IMR-90 (cell line): ENCODE results near the gene PASD1. TPM values are rescaled to one million over a fixed set of nuclear protein-coding genes. Genes with fewer than 3 reads are reported as not detected.

Source experiments
- ATAC-seq: fragments of 200-7000 bp; cut with Tn5 transposase; 2 replicates; pipeline ENCODE4 v1.9.1; 2020; ENCODE audit warnings: low read depth, mild to moderate bottlenecking, moderate library complexity
- BruUV-seq: library from RNA; stranded (reverse); fragments of 400-500 nt; replicated peaks from 2 replicates; lab custom pipeline; 2021; lab: Mats Ljungman, UMichigan
- CTCF ChIA-PET: fragments of 300-600 bp; formaldehyde crosslinking; extraction: SDS; loops from one replicate; lab custom pipeline; 2021; ENCODE audit warnings: antibody characterized with exemption; lab: Yijun Ruan, JAX
- POLR2A ChIA-PET: fragments of 300-600 bp; sonication (Branson Sonifier 250); formaldehyde crosslinking; loops from one replicate; lab custom pipeline; 2022; ENCODE audit warnings: antibody characterized with exemption; ENCODE audit not compliant: unreplicated experiment; lab: Charles Lee
- DNase-seq: peaks from one replicate; pipeline ENCODE4 v3.0.0; 2013
- H2AFZ ChIP-seq: replicated peaks from 2 replicates; pipeline ENCODE3; 2013; ENCODE audit warnings: low read length, mild to moderate bottlenecking; ENCODE audit not compliant: poor library complexity
- H2AK5ac ChIP-seq: 2 replicates; pipeline ENCODE4 v1.6.1; 2013; ENCODE audit warnings: low read depth, low read length, inconsistent platforms
- H2AK9ac ChIP-seq: replicated peaks from 2 replicates; pipeline ENCODE3; 2013; ENCODE audit warnings: mild to moderate bottlenecking, low read depth, low read length, moderate library complexity; ENCODE audit not compliant: poor library complexity
- H2BK120ac ChIP-seq: 2 replicates; pipeline ENCODE4 v1.6.1; 2013; ENCODE audit warnings: low read depth, low read length, inconsistent platforms
- H2BK15ac ChIP-seq: 3 replicates; pipeline ENCODE4 v1.6.1; 2013; ENCODE audit warnings: low read depth, low read length, inconsistent platforms
- H2BK20ac ChIP-seq: 2 replicates; pipeline ENCODE4 v1.6.1; 2013; ENCODE audit warnings: low read depth, mild to moderate bottlenecking, inconsistent platforms, low read length, moderate library complexity
- H2BK5ac ChIP-seq: 2 replicates; pipeline ENCODE4 v1.6.1; 2013; ENCODE audit warnings: mild to moderate bottlenecking, low read depth, low read length, inconsistent platforms; ENCODE audit not compliant: poor library complexity, severe bottlenecking
- H3K14ac ChIP-seq: replicated peaks from 2 replicates; pipeline ENCODE4 v1.6.1; 2013; ENCODE audit warnings: low read depth, low read length, inconsistent platforms
- H3K18ac ChIP-seq: 2 replicates; pipeline ENCODE4 v1.6.1; 2013; ENCODE audit warnings: low read depth, low read length, control low read depth
- H3K23ac ChIP-seq: 2 replicates; pipeline ENCODE4 v1.6.1; 2013; ENCODE audit warnings: low read depth, low read length, inconsistent platforms
- H3K27ac ChIP-seq: 2 replicates; pipeline ENCODE4 v1.5.1; 2013; ENCODE audit warnings: mild to moderate bottlenecking, control low read depth, low read length; ENCODE audit not compliant: insufficient read depth
- H3K27me3 ChIP-seq: 2 replicates; pipeline ENCODE4 v1.6.1; 2013; ENCODE audit warnings: low read length; ENCODE audit not compliant: control insufficient read depth, insufficient read depth
- H3K36me3 ChIP-seq: 2 replicates; pipeline ENCODE4 v1.6.1; 2013; ENCODE audit warnings: low read length, mixed read lengths; ENCODE audit not compliant: control insufficient read depth, insufficient read depth
- H3K4ac ChIP-seq: 2 replicates; pipeline ENCODE4 v1.6.1; 2013; ENCODE audit warnings: low read depth, low read length, inconsistent platforms
- H3K4me1 ChIP-seq: 2 replicates; pipeline ENCODE4 v1.6.1; 2013; ENCODE audit warnings: low read length, mixed read lengths; ENCODE audit not compliant: control insufficient read depth, insufficient read depth
- H3K4me2 ChIP-seq: 2 replicates; pipeline ENCODE4 v1.6.1; 2013; ENCODE audit warnings: low read depth, mild to moderate bottlenecking, control low read depth, low read length, moderate library complexity
- H3K4me3 ChIP-seq: 2 replicates; pipeline ENCODE4 v1.5.1; 2013; ENCODE audit warnings: low read depth, mild to moderate bottlenecking, control low read depth, low read length, moderate library complexity; ENCODE audit not compliant: insufficient read depth
- H3K56ac ChIP-seq: 2 replicates; pipeline ENCODE4 v1.6.1; 2013; ENCODE audit warnings: low read length, inconsistent platforms; ENCODE audit not compliant: insufficient read depth; ENCODE audit errors: extremely low read depth
- H3K79me1 ChIP-seq, 2 experiments: 2 replicates each; pipeline ENCODE4 v1.6.1; 2013; ENCODE audit warnings: low read length in 2 of 2, inconsistent platforms in 1 of 2, low read depth in 1 of 2
- H3K9ac ChIP-seq: 2 replicates; pipeline ENCODE4 v1.6.1; 2013; ENCODE audit warnings: low read depth, low read length, control low read depth
- H3K9me1 ChIP-seq: 2 replicates; pipeline ENCODE4 v1.6.1; 2013; ENCODE audit warnings: low read length, inconsistent platforms; ENCODE audit not compliant: insufficient read depth
- H3K9me3 ChIP-seq: 2 replicates; pipeline ENCODE4 v1.6.1; 2013; ENCODE audit warnings: low read length; ENCODE audit not compliant: control insufficient read depth, insufficient read depth
- H4K20me1 ChIP-seq: 2 replicates; pipeline ENCODE4 v1.6.1; 2013; ENCODE audit warnings: low read length, inconsistent platforms; ENCODE audit not compliant: insufficient read depth
- H4K5ac ChIP-seq: 2 replicates; pipeline ENCODE4 v1.6.1; 2013; ENCODE audit warnings: mild to moderate bottlenecking, low read depth, low read length, control low read depth
- H4K8ac ChIP-seq, 2 experiments: 2 replicates each; pipeline ENCODE4 v1.6.1; 2013; ENCODE audit warnings: low read depth in 2 of 2, low read length in 2 of 2, control low read depth in 1 of 2, inconsistent platforms in 1 of 2
- H4K91ac ChIP-seq: 2 replicates; pipeline ENCODE4 v1.6.1; 2013; ENCODE audit warnings: low read depth, low read length, inconsistent platforms; ENCODE audit not compliant: insufficient read depth
- CHD1 ChIP-seq: IDR thresholded peaks from 2 replicates; pipeline ENCODE4 v1.6.1; 2012; ENCODE audit warnings: low read depth, low read length, improper control_type of control experiment
- CTCF ChIP-seq: conservative IDR thresholded peaks from 2 replicates; pipeline ENCODE4 v1.5.1; 2012; ENCODE audit warnings: mild to moderate bottlenecking, low read depth, low read length, improper control_type of control experiment
- MAFK ChIP-seq: IDR thresholded peaks from 2 replicates; pipeline ENCODE4 v1.6.1; 2012; ENCODE audit warnings: low read depth, low read length, improper control_type of control experiment
- MAZ ChIP-seq: IDR thresholded peaks from 2 replicates; pipeline ENCODE4 v1.6.1; 2012; ENCODE audit warnings: low read depth, mild to moderate bottlenecking, low read length, improper control_type of control experiment, moderate library complexity, borderline replicate concordance
- RAD21 ChIP-seq: IDR thresholded peaks from 2 replicates; pipeline ENCODE4 v1.6.1; 2012; ENCODE audit warnings: low read length, improper control_type of control experiment
- RCOR1 ChIP-seq: IDR thresholded peaks from 2 replicates; pipeline ENCODE4 v1.6.1; 2012; ENCODE audit warnings: mild to moderate bottlenecking, low read length, improper control_type of control experiment; ENCODE audit not compliant: insufficient replicate concordance
- RFX5 ChIP-seq: IDR thresholded peaks from 2 replicates; pipeline ENCODE4 v1.8.0; 2012; ENCODE audit warnings: low read depth, mild to moderate bottlenecking, low read length, moderate library complexity
- USF2 ChIP-seq: fragments of 150-350 bp; IDR thresholded peaks from 2 replicates; pipeline ENCODE4 v1.6.1; 2017; ENCODE audit warnings: mild to moderate bottlenecking, antibody characterized with exemption, low read length, low read depth
- WGBS, 2 experiments: methylation state at CpG; one replicate each; pipeline versions ENCODE4 v1.1.5 to v1.1.7; 2013; ENCODE audit warnings: missing lambda C conversion rate in 2 of 2; ENCODE audit not compliant: insufficient read length in 1 of 2; ENCODE audit errors: extremely low coverage in 2 of 2; 5-methylcytosine and 5-hydroxymethylcytosine counted together
- dilution Hi-C: fragments of 300-500 bp; cut with HindIII; formaldehyde crosslinking; loops from one replicate; pipeline ENCODE4 v1.14.3; 2018; ENCODE audit warnings: low sequenced_read_pairs; ENCODE audit not compliant: unreplicated experiment
- in situ Hi-C: fragments of 300-500 bp; cut with MboI; formaldehyde crosslinking; loops from 3 replicates; pipeline ENCODE4 v1.14.3; 2019; ENCODE audit warnings: low sequenced_read_pairs, inconsistent platforms, mixed read lengths
- intact Hi-C: fragments of 100-400 bp; cut with micrococcal nuclease; formaldehyde crosslinking; loops from 2 replicates; pipeline ENCODE4 v1.10.0; 2022
- polyA plus RNA-seq, 3 experiments: library from polyadenylated mRNA; depleted of rRNA; stranded (reverse); fragments of >200 nt; gene quantifications; 2 replicates each; pipeline ENCODE4 v1.2.3, GENCODE V29; 2012; ENCODE audit warnings: low replicate concordance in 1 of 3
- total RNA-seq: library from RNA; depleted of rRNA; stranded (reverse); fragments of >200 nt; gene quantifications from 2 replicates; pipeline ENCODE4 v1.2.3, GENCODE V29; 2012

Gene PASD1
- total and polyA plus RNA-seq, 2 of the 4 experiments (the other 2 are of a cell fraction): not detected

- ATAC-seq: no peak
- Histone ChIP-seq H3K23ac (no peak overlapping the region), H3K9me1 (no peaks in the 10 kb centered on the region), H3K4me3 (no peak overlapping the region), H3K18ac (no peak overlapping the region), H2BK20ac (no peak overlapping the region), H3K4ac (no peak overlapping the region), H2BK15ac (no peak overlapping the region), H3K4me2 (no peak overlapping the region), H2BK120ac (no peak overlapping the region), H3K4me1 (no peaks in the 10 kb centered on the region), H2AK9ac (no peak overlapping the region), H3K56ac (no peak overlapping the region), H3K36me3 (no peaks in the 10 kb centered on the region), H3K9ac (no peak overlapping the region), H2AFZ (no peak overlapping the region), H4K8ac (no peak overlapping the region), H3K27me3 (no peaks in the 10 kb centered on the region), H2BK5ac (no peak overlapping the region), H2AK5ac (no peak overlapping the region), H3K79me1 (no peaks in the 10 kb centered on the region), H3K27ac (no peak overlapping the region), H4K20me1 (no peaks in the 10 kb centered on the region), H3K9me3 (peaks cover 7% of the 10 kb centered on the region; the same call in 1 of the 2 replicates), H4K5ac (no peak overlapping the region), H3K14ac (no peak overlapping the region), H4K91ac (no peak overlapping the region)
- intact Hi-C loops (no loop called here), dilution Hi-C loops (no loop called here), in situ Hi-C loops (no loop called here)
- BruUV-seq: no TSS peak
- POLR2A ChIA-PET: no interaction called here
- TF ChIP-seq CTCF: no peak
- TF ChIP-seq USF2: no peak
- TF ChIP-seq RFX5: no peak
- TF ChIP-seq RAD21: no peak
- TF ChIP-seq MAZ: no peak
- TF ChIP-seq MAFK: no peak
- TF ChIP-seq CHD1: no peak
- TF ChIP-seq RCOR1: no peak
- DNase-seq: no peak
- no CpG with 5 or more reads among the region's 13 CpGs for WGBS, 2 experiments
- CTCF ChIA-PET: no interaction called here
Observed at GRCh38 chrX:151704041-151704663, 140.7 kb downstream of the PASD1 start.
